ENCODE results near the gene DCHS1. TPM values are rescaled to one million over a fixed set of nuclear protein-coding genes. Genes with fewer than 3 reads are reported as not detected.

DCHS1 gene
- total and polyA plus RNA-seq, 2 donors (not counting 1 experiment from before 2014, with no cell fraction given) = 0.92 to 23.9 TPM

- H3K36me3 ChIP-seq (ENCODE audit: control insufficient read depth, insufficient read depth, low read length) = no peaks in the 10 kb centered on the region
- H2AFZ ChIP-seq (ENCODE audit: low read length) = no peak overlapping the region
- no peak overlapping the region for H3K9ac ChIP-seq (ENCODE audit: insufficient read depth, low read length)
- no peak overlapping the region for H3K27ac ChIP-seq (ENCODE audit: insufficient read depth, low read length)
- peaks cover 31% of the 10 kb centered on the region for H3K27me3 ChIP-seq (ENCODE audit: control insufficient read depth, insufficient read depth, low read length)
- H3K4me2 ChIP-seq (ENCODE audit: extremely low read depth, insufficient read depth, low read length) = no peak overlapping the region
- no peaks in the 10 kb centered on the region for H4K20me1 ChIP-seq (ENCODE audit: control insufficient read depth, extremely low read depth, insufficient read depth, low read length)
- no peak for TF ChIP-seq CTCF (conservative IDR thresholded peaks at IDR 0.05 in 1 of 2, IDR thresholded peaks at IDR 0.05 in 1 of 2; ENCODE audit: low read depth in 1 of 2, low read length in 2 of 2)
- TF ChIP-seq EZH2 (IDR thresholded peaks at IDR 0.05; ENCODE audit: low read length, missing control alignments) = no peak
- no peak for DNase-seq (ENCODE audit: low read depth in 2 of 2)
- H3K79me2 ChIP-seq (ENCODE audit: control insufficient read depth, insufficient read depth, low read length) = no peaks in the 10 kb centered on the region
- no peaks in the 10 kb centered on the region for H3K9me3 ChIP-seq (ENCODE audit: control insufficient read depth, insufficient read depth, low read depth, low read length)
- no peak overlapping the region for H3K4me3 ChIP-seq (replicated peaks in 1 of 4; ENCODE audit: control extremely low read depth in 1 of 4, insufficient read depth in 1 of 4, low read depth in 3 of 4, low read length in 4 of 4)
- peaks cover 18% of the 10 kb centered on the region for H3K4me1 ChIP-seq (ENCODE audit: control insufficient read depth, extremely low read depth, insufficient read depth, low read length)
Observed at GRCh38 chr11:6650104-6650503, 5.5 kb downstream of the DCHS1 start.

GRCh38 chr11:6648501-6648900, 7.1 kb downstream of the DCHS1 start:
- Histone ChIP-seq H3K27ac (ENCODE audit: insufficient read depth, low read length) (no peak overlapping the region), H4K20me1 (ENCODE audit: control insufficient read depth, extremely low read depth, insufficient read depth, low read length) (no peaks in the 10 kb centered on the region), H3K9ac (ENCODE audit: insufficient read depth, low read length) (no peak overlapping the region), H3K36me3 (ENCODE audit: control insufficient read depth, insufficient read depth, low read length) (no peaks in the 10 kb centered on the region), H3K27me3 (ENCODE audit: control insufficient read depth, insufficient read depth, low read length) (peaks cover 20% of the 10 kb centered on the region), H3K9me3 (ENCODE audit: control insufficient read depth, insufficient read depth, low read depth, low read length) (no peaks in the 10 kb centered on the region), H3K4me3 (replicated peaks in 1 of 4; ENCODE audit: control extremely low read depth in 1 of 4, insufficient read depth in 1 of 4, low read depth in 3 of 4, low read length in 4 of 4) (no peak overlapping the region), H3K4me2 (ENCODE audit: extremely low read depth, insufficient read depth, low read length) (no peak overlapping the region), H2AFZ (ENCODE audit: low read length) (no peak overlapping the region), H3K79me2 (ENCODE audit: control insufficient read depth, insufficient read depth, low read length) (no peaks in the 10 kb centered on the region), H3K4me1 (ENCODE audit: control insufficient read depth, extremely low read depth, insufficient read depth, low read length) (peaks cover 18% of the 10 kb centered on the region)
- DNase-seq (ENCODE audit: low read depth in 2 of 2) = no peak
- no peak for TF ChIP-seq CTCF (conservative IDR thresholded peaks at IDR 0.05 in 1 of 2, IDR thresholded peaks at IDR 0.05 in 1 of 2; ENCODE audit: low read depth in 1 of 2, low read length in 2 of 2)
- TF ChIP-seq EZH2 (IDR thresholded peaks at IDR 0.05; ENCODE audit: low read length, missing control alignments) = no peak

- no peak overlapping the region for H2AFZ ChIP-seq (ENCODE audit: low read length)
- DNase-seq (ENCODE audit: low read depth in 2 of 2) = no peak
- H3K4me1 ChIP-seq (ENCODE audit: control insufficient read depth, extremely low read depth, insufficient read depth, low read length) = peaks cover 18% of the 10 kb centered on the region
- no peaks in the 10 kb centered on the region for H3K36me3 ChIP-seq (ENCODE audit: control insufficient read depth, insufficient read depth, low read length)
- H3K4me3 ChIP-seq (replicated peaks in 1 of 4; ENCODE audit: control extremely low read depth in 1 of 4, insufficient read depth in 1 of 4, low read depth in 3 of 4, low read length in 4 of 4) = no peak overlapping the region
- H3K9ac ChIP-seq (ENCODE audit: insufficient read depth, low read length) = no peak overlapping the region
- peaks cover 20% of the 10 kb centered on the region for H3K27me3 ChIP-seq (ENCODE audit: control insufficient read depth, insufficient read depth, low read length)
- no peak overlapping the region for H3K27ac ChIP-seq (ENCODE audit: insufficient read depth, low read length)
- TF ChIP-seq EZH2 (IDR thresholded peaks at IDR 0.05; ENCODE audit: low read length, missing control alignments) (no peak), CTCF (conservative IDR thresholded peaks at IDR 0.05 in 1 of 2, IDR thresholded peaks at IDR 0.05 in 1 of 2; ENCODE audit: low read depth in 1 of 2, low read length in 2 of 2) (no peak)
- no peaks in the 10 kb centered on the region for H3K9me3 ChIP-seq (ENCODE audit: control insufficient read depth, insufficient read depth, low read depth, low read length)
- H3K4me2 ChIP-seq (ENCODE audit: extremely low read depth, insufficient read depth, low read length) = no peak overlapping the region
- no peaks in the 10 kb centered on the region for H3K79me2 ChIP-seq (ENCODE audit: control insufficient read depth, insufficient read depth, low read length)
- H4K20me1 ChIP-seq (ENCODE audit: control insufficient read depth, extremely low read depth, insufficient read depth, low read length) = no peaks in the 10 kb centered on the region
Observed at GRCh38 chr11:6647836-6648235, 7.8 kb downstream of the DCHS1 start.
